ENCODE results near the gene OR13J1.
"Not testable (repeated sequence)": the region's sequence is repeated elsewhere in the genome, so short reads cannot be mapped to it uniquely, and the experiment has no call there.

OR13J1 gene

DNA sequence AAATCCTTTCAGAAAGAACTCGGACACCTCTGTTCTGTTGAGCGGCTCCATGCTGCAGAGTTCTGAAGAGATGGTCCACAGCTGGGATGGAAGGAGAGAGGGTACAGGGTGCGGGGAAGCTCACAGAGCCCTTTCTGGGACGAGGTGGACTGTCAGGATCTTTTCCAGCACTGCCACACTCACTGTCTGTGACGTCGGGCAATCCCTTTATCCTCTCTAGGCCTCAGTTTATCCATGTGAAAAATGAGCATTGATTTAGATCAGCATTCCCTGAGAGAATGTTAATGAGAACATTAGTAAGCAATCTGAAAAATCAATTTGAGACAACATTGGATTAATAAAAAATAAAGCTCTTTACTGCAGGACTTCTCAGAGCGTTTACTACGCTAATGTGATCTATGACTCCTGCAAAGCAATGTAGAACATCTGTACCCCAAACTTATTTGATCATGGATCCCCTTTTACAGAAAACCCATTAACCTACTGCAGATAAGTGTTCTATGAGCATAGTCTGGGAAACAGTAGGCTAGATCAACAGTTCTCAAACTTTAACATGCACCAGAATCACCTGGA lies at the start of gene OR13J1:
TSS of gene OR13J1 (minus strand) at position 51 of the 573 bp plus-strand sequence. CDS start at position 51, 0 bp downstream.
- DNase-seq = no peak

DNA sequence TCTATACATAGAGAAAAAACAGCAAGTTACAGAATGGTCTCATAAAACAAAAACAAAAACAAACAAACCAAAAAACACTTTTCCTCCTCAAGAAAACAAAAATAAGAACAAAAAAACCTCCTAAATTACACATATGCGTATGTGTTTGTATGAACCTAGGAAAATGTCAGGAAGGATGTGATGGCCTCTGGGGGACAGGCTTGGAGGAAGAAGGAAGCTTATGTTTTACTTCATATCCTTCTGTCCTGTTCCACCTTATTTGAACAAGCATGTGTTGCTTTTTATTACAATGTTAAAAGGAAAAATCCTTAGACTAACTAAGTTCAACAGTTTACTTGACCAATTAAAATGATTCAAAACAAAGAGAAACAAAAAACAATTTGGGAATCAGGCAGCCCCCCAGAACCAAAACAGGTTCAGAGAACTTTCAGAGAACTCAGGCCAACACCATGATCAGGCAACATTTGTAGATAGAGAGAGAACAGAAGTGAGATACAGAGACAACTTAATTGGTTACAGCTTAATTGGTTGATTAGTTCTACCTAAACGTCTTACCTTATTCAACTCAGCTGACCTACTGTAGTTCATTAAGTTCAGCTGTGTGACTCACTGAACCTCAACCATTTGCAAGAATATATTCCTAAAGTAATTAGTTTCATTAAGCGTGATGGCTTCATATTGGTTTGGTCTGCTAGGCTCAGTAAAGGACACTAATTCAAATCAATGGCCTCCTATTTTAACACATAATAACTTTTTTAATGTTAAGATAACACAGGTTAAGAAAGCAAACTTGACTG lies 49.2 kb upstream of the OR13J1 start:
- no peak for DNase-seq

GRCh38 chr9:35918780-35919179 lies 48.6 kb upstream of the OR13J1 start:
- DNase-seq = no peak

DNA sequence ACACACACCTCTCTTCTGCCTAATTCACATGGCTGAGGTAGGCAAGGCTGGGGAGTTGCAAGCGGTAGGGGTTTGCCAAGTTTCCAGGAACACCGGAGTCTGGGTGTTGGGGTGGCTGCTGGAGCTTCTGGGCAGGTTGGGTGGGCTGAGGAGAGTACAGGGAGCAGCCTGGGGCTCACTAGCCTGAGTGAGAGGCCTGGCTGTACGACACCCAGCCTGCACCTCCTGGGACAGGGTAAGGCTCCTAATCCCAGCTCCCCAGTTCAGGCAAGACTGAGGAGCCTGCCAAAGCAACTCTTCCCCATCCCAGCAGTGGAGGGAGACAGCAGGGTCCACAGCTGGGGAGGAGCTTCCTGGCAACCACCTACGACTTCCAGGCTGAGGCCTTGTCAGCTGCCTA lies 47.1 kb upstream of the OR13J1 start:
- DNase-seq = no peak

DNA sequence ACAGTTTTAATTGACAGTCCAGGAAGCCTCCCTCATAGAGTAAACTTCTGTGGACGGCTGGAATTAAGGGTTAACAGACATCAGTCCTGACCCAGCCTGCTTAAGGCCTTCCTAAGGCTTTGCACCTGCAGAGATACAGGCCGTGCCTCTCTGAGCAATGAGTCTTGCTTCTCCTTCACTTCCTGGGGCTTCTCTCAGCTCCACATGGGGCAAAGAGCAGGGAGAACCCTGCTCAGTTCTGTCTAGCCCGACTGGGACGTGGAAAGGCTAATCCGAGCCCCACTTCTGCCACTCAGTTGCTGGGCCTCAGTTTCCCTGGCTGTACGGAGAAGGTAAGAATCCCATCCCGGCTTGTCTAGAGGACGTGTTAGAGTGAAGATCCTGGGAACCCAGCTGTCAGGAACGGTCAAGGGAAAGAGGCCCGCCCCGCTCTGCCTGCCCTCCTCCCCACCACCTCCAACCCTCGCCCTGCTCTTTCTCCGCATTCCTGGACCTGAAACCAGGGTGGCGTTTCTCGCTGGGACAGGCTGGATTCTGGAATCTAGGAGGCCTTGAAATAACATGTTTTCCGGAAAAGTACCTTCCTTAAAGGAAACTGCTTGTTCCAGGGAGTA lies 45.6 kb upstream of the OR13J1 start:
- no peak for DNase-seq

GRCh38 chr9:35914301-35914807 lies 44.2 kb upstream of the OR13J1 start:
- DNase-seq = no peak

DNA sequence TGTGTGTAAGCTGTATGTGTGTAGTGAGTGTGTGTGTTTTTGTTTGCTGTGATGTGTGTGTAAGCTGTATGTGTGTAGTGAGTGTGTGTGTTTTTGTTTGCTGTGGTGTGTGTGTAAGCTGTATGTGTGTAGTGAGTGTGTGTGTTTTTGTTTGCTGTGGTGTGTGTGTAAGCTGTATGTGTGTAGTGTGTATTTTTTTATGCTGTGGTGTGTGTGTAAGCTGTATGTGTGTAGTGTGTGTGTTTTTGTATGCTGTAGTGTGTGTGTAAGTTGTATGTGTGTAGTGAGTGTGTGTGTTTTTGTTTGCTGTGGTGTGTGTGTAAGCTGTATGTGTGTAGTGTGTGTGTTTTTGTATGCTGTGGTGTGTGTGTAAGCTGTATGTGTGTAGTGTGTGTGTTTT lies 43.2 kb upstream of the OR13J1 start:
- DNase-seq = not testable (repeated sequence)

DNA sequence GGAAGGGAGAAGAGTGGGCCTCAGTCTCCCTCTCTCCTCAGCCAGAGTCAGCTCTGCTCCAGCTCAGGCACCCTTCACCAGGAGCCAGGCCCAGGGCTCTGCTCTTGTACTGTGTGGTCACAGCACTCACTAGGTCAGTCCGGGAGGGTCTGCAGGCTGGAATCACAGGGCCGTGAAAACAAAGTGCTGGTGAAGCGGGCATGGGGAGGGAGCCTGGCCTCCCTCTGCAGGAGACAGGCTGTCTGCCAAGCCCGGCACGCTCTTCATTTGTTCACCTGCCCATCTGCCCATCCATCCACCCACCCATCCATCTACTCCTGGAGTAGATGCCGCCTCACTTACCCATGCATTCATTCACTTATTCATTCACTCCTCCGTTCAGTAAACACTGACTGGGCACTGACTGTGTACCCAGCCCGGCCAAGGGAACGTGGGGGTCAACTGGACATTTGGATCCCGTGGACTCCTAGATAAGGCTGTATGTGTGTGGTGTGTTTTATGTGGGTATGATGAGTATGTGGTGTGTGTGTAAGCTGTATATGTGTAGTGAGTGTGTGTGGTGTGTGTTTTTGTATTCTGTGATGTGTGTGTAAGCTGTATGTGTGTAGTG lies 42.7 kb upstream of the OR13J1 start:
- DNase-seq = no peak

DNA sequence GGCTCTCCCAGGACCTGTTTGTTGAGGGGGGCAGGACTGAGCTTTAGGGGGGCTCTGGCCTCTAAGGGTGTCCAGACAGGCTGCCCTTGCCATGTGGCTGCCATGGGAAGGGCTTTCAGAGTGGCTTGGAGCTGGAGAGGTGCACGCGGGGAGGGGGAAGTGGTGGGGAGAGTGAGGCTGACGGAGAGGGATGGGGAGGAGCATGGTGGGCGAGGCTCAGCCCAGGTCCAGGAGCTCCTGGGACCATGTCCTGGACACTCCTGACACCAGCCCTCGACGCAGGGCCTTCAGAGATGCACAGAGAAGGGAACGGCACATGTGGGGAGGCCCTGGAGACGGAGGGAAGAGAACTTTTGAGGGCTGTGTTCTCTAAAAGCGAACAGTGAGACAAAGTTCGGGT lies 41.5 kb upstream of the OR13J1 start:
- DNase-seq = no peak

GRCh38 chr9:35910613-35911359 lies 40.6 kb upstream of the OR13J1 start:
- DNase-seq = peak; percentile 44

DNA sequence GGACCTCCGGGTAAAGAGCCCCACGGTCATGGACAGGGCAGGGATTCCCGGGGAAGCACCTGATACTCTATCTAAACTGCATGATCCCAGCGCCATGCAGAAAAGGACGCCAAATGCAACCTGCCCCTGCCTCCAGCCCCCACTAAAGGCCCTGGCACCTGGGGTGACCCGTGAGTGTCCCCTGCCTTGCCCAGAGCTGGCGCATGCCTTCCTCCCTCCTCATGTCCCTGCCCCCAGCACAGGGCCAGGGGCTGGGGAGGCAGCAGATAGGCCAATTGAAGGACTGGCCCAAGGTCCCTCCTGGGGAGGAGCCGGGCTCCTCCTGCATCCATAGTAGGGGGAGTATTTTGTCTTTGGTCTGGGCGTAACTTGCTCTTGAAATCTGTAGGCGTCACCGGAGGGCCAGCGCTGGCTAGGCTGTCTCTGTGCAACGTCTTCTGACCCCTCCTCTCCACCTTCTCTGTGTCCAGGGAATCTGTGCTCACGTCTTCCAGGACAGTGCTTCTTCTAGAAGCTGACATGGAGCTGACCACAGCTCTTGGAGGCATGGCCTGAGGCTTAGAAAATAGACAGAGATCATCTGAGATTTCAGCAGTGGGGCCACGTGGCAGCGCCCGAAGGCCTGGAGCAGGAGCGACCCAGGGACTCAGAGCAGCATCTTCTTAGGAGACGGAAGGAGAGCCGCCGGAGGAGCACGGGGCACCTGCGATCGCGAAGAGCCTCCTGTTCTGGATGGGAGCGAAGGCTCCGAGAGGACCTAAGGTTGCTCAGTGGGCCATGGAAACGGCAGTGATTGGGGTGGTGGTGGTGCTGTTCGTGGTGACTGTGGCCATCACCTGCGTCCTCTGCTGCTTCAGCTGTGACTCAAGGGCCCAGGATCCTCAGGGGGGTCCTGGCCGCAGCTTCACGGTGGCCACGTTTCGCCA lies 39.7 kb upstream of the OR13J1 start:
- DNase-seq = no peak

DNA sequence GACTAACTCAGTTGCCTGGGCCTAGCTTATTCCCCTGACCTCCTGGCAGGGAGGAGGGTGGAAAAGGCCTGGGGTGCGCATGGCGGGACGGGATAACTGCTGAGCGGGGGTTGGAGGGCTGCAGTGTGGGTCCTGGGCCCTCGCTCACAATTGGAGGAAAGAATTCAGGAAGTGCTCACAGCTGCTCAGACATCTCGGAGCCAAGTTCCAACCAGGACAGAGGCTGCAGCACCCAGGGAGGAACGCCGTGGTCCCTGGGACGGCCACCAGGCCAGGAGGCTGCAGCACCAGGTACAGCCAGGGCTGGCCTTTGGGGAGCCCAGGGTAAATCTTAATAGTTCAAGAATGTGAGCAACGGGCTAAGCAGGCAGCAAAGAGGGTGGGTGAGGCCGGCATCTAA lies 39.1 kb upstream of the OR13J1 start, which contains the start of gene SPAAR:
TSS of gene SPAAR (plus strand) at position 217 of the 400 bp plus-strand sequence. CDS start 974 bp downstream, outside the sequence.
- no peak for DNase-seq

DNA sequence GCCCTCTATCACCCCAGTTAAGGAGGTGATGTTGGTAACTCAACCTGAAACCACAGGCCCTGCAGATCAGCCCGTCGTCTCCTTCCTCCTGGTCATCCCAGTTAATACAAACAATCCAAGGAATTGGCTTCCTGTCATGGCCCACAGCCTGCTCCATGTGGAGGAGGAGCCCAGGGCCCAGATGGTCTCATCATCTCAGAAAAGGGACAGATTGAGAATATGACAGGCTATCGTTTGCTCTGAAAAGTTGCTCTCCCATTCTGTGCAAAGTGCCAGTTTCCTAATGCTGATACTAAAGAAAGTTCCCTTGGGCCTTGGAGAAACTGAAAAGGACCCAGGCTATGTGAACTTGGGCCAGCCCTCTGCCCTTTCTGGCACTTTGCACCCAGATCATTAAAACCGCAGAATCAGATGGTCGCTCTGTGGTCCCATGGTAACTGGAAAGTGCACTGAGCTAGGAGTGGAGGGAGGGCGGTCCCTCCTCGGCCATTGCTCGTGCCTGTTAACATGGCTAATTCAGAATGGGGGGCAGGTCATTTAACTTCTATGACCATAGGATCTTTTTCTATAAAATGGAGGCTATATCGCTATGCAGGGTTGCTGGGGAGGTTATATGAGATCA lies 38.4 kb upstream of the OR13J1 start:
- no peak for DNase-seq

DNA sequence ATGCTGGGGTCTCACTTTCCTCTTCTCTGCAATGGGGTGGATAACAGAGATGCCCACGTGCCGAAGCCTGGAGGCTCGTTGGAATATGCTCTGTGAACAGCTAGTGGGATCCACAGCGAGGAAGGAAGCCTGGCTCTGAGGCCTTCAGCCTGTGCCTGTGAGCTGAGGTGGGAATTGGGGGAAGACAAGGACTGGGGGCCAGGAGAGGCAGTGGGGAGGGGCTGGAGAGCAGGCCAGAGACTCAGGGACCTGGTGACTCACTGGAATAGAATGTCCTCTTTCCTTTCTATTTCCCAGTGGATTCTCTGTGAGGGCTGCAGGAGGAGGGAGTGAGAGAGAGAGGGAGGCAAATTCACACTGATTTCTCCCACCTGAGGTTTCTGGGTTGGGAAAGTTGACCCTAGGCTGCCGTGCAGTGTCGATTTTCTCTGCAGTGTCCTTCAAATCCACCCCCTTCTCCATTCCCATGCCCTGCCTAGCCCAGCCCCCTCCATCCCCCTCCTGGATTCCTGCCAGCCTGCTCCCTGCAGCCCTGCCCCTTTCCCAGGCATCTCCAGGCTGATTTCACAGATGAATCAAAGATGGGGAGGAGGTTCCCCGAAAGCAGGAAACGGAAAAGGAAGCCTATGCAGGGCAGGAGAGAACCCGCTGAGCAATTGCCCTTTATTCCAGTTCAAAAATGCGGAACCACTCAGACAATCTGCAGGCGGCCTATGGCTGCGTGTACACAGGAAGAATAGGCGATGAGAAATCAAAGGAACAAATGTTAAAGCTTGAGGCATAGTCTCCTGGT lies 37.7 kb upstream of the OR13J1 start:
- no peak for DNase-seq

GRCh38 chr9:35906923-35907699 lies 36.9 kb upstream of the OR13J1 start:
- DNase-seq = no peak

DNA sequence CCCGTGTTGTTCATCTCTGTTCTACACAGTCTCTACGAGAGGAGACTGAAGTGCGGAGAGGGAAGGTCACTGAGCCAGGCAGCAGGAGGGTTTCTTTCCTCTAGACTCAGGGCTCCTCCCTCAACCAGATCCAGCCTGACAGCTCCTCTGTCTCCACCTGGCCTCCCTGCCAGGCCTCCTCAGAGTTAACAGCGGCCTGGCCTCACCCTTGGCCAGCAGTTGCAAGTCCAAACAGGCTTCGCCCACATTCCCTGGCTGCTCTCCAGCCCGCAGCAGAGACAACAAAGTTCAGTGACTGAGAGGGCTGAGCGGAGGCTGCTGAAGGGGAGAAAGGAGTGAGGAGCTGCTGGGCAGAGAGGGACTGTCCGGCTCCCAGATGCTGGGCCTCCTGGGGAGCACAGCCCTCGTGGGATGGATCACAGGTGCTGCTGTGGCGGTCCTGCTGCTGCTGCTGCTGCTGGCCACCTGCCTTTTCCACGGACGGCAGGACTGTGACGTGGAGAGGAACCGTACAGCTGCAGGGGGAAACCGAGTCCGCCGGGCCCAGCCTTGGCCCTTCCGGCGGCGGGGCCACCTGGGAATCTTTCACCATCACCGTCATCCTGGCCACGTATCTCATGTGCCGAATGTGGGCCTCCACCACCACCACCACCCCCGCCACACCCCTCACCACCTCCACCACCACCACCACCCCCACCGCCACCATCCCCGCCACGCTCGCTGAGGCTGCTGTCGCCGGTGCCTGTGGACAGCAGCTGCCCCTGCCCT lies 35.9 kb upstream of the OR13J1 start, which contains the start of gene HRCT1:
TSS of gene HRCT1 (plus strand) at position 291 of the 768 bp plus-strand sequence. CDS start at position 377, 86 bp downstream.
- DNase-seq = no peak

DNA sequence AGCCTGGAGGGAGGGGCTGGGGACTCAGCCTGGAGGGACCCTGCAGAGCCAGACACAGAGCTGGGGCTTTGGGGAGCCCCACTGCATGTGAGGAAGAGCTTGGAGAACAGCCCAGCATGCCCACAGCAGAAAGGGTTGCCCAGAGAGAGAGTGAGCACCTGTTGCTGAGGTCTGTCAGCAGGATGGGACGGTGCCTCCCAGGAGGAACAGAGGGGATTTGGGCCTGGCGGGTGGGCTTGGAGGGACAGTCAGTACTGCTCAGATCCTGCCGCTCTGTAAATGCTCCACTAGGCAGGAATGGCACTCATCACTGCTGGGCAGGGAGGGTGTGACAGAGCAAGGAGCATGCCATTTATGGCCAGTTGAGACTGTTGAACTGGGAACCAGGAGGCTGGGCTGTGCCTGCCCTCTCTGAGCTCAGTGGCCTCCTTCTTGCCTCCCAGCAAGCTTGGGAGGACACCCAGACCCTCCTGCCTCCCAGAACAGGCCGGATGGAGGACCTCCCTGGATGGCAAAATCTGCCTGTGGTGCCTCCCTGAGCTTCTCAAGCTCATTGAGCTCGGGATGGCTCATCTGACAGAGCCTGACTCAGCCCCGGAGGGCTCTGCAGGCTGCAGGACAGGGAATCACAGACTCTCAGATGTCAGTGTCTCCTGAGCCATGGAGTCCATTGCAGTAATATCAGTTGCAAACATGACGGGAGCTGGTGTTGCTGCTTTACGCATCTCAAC lies 35.0 kb upstream of the OR13J1 start:
- no peak for DNase-seq

- no peak for DNase-seq
Measured at GRCh38 chr9:35904338-35904737, 34.1 kb upstream of the OR13J1 start.
